Muscle of back (tissue), 11 donors: ENCODE data around the gene SDC3. TPM values are rescaled to one million over a fixed set of nuclear protein-coding genes. Genes with fewer than 3 reads are reported as not detected.

Source experiments
- DNase-seq, 3 donors: peaks; one replicate each; pipeline versions ENCODE4 v3.0.0 to v3.0.0-alpha.2; 2013
- polyA plus RNA-seq, 10 donors: library from polyadenylated mRNA; unstranded; fragments of 120-200 nt; gene quantifications; one replicate each; pipeline ENCODE4 v1.2.1, GENCODE V29; 2013; ENCODE audit not compliant: insufficient read length in 10 of 10

Gene SDC3
- polyA plus RNA-seq, 10 donors = 33.9 to 62.1 (median 41.1) TPM

- peak in 1 of 3 donors; percentile 55 for DNase-seq
Observed at GRCh38 chr1:30929135-30929889, 20.8 kb upstream of the SDC3 start.

- DNase-seq = no peak
Observed at GRCh38 chr1:30928789-30929134, 20.2 kb upstream of the SDC3 start.

DNA sequence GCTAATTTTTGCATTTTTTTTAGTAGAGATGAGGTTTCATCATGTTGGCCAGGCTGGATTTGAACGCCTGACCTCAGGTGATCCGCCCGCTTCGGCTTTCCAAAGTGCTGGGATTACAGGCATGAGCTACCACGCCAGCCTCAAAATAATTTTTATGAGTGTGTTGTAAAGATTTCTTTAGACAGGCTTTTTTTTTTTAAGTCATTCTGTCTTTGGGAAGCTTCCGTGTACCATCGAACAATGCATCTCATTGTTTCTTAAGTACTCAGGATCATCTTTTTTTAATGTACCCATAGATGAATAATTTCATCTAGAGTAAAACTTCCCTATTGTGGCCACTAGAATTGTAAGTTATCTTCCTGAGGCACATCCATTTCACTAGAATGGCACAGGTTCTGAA lies 19.6 kb upstream of the SDC3 start:
- DNase-seq = no peak

DNA sequence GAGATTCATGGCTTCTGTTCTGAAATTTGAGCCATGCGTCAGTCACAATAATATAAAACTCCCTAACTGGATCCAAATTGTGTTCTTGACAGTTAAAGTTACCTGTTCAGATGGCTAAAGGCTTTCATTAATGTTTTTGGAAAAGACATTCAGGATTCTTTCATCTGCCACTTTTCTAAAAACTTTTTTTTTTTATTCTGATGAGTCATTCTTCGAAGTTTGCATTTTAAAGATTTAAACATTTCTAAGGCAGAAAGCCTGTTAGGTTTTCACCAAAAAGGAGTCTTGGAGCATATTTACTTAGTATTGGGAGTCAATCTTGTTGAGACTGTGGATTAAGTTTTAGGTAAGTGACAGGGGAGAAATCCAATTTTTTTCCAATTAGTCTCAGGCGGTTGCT lies 18.9 kb upstream of the SDC3 start:
- DNase-seq = no peak

- no peak for DNase-seq
Observed at GRCh38 chr1:30923597-30923996, 15.0 kb upstream of the SDC3 start.

DNA sequence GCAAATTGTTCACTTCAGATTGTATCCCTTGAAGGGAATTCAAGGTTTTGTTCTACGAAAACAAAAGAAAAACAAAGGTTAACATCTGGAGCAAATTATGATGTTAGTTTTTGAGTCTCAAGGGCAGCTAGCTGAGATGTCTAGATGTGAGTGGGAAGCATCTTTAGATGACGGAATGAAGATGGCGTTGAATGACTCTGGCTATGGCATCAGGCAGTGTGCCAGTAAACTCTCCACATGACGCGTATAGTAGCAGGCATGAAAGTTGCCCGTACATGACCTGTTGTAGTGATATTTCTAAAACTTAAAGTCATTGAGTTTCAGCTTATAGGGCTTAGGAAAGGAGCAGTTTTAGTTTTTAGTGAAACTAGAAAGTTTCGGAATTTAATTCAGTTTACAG lies 12.3 kb upstream of the SDC3 start:
- DNase-seq = no peak

DNA sequence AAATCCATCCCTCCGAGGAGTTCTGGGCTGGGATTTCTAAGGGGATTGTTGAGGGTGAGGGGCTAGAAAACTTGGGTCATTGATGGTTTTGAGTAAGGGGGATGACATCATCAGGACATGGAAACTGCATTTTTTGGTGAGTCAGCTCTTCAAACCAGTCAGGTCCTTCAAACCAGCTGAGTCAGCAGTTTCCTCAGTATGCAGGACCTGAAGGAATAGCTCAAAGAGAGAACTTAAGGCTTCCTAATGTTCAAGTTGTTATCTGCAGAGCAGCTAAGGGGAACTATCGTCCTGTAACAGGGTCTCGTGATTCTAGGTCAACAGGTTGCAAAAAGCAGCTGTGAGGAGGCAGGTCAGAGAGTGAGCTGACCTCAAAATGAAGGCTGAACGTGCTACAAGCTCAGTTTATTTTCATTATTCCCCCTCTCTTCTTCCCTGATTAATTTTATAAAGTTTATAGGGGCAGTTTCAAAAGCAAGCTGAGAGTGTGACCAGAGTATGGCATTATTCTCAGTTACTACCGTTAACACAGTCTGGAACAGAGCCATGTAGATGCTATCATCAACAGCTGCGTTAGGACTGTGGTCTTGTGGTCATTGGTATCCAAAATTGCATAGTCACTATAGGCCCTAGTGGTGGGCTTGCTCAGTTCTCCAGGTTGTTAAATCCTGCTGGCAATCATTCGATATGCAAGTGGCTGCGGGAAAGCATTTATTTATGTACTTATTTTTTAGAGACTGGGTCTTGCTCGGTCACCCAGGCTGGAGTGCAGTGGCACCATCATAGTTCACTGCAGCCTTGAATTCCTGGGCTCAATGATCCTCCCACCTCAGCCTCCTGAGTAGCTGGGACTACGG lies 10.7 kb upstream of the SDC3 start:
- DNase-seq = peak in 2 of 3 donors; percentile 45 to 51

- no peak for DNase-seq
Observed at GRCh38 chr1:30916296-30916695, 7.7 kb upstream of the SDC3 start.

DNA sequence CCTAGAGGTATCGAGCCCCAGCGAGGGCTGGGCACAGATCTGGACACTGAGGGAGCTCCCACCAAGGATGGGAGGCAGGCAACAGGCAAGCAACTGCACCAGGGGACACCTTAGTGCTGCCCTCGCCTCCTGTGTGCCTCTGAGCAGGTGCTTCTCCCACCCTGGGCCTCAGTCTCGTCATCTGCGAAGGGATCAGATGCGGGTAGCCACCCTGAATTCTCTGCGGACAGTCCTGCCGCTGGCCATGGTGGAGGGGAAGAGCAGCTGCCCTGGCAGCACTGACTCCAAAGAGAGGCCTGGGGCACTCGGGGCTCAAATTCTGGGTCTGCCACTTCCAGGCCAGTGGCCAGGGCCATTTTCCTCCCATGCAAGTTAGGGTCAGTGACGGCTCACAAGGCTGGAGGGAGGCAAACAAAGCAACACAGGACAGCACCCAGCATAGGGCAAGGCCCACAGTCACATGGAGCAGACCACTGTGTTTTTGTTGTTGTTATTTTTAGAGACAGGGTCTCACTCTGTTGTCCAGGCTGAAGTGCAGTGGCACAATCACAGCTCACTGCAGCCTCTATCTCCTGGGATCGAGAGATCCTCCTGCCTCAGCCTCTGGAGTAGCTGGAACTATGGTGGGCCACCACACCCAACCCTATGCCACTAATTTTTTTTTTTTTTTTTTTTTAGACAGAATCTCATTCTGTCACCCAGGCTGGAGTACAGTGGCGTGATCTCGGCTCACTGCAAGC lies 7.1 kb upstream of the SDC3 start:
- DNase-seq = no peak

DNA sequence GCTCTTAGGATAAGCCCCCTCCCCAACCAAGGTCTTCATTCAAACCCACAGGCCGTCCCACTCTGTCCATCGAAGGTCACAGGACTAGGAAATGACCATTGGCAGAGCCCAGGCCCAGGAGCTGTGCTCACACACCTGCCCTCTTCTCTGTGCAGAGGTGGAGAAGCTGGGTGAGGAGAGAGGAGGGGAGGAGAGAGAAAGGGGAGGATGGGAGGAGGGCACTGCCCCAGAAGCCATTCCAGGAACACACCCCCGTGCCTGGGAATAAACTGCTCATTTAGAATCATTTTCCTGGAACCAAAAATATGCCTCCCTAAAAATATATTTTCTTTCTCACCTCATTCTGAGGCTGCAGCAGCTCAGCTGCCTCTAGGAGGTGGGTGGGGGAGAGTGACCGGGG lies 6.4 kb upstream of the SDC3 start:
- DNase-seq = no peak

- no peak for DNase-seq
Observed at GRCh38 chr1:30914587-30914922, 6.0 kb upstream of the SDC3 start.

DNA sequence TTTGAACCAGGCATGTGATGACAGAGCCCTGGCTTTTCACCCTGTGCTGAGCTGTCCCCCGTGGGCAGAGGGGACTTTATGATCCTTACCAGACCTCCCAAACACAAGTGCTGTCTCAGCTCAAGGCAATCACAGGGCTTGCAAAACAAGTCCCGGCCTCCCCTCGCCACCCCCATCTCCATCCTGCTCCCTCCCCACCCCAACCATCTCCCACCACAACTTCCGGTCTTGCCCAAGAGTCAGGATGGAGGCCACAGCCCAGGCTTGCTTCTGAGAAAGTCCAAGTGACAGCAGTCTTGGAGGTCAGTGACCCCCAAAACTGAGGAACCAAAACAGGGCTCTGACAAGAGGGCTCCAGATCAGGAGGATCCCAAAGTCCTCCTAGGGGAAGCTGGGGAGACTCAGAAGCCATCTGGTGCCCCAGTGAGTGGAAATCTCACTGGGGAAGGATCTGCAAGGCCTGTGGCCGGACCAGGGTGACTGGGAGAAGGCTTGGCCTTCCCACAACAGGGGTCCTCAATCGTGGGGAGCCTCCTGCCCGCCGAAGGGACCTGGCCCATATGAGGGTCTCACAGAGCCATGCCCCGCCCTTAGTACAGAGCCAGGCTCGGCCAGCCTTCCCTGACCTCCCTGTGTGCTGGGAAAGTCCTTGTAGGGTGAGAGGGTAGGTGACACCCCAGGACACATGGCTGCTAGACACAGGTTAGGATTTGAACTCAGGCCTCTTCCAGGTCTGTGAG lies 4.5 kb upstream of the SDC3 start:
- DNase-seq = peak in 1 of 3 donors; percentile 44

GRCh38 chr1:30912224-30912623 lies 3.7 kb upstream of the SDC3 start:
- DNase-seq = peak in 1 of 3 donors; percentile 1

GRCh38 chr1:30911059-30911954 lies 2.7 kb upstream of the SDC3 start:
- peak; percentile 78 to 92 (median 87) for DNase-seq

DNA sequence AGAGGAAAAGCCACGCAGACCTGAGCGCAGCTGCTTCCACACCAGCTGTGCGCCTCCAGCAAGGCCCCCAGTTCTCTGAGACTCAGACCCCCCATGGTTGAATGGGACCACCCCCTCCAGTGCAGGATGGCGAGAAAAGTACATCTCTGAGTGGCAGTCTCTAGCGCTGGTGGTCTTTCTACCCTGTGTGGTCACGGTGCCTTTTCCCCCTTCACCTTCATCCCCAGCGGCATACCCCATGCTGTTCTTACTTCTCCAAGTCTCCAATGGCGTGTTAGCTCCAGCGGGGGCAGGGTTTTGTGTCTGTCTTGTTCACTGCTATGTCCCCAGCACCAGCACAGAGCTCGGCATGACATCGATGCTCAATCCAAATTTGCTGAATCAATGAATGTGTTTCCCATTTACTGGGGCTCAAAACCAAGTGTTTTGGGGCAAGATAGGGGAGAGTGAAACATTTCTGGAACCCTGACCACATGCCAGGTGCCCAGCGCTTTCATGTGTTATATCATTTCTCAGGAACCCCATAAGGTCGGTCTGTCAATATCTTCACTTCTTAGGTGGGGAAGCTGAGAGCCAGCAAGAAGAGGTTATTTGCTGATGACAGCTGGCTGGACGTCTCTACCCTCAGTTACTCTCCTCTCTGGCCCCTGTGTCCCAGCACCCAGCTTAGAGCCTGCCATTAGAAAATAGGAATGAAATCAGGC lies 959 bp upstream of the SDC3 start:
- DNase-seq = peak in 1 of 3 donors; percentile 31

DNA sequence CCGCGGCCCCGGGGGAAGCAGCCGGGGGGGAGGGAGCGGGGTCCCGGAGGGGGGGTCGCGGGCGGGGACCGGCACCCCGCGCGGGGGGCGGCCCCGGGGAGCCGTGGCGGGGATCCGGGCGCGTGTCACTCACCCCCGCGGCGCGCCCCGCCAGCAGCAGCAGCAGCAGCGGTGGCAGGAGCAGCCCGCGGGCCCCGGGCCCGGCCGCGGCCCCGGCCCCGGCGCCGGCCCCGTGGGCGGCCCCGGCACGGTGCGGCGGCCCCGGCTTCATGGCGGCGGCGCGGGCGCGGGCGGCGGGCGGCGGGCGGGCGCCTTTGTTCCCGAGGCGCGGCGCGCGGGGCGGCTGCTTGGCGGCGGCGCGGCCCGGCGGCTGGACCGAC lies 252 bp downstream of the SDC3 start:
- no peak for DNase-seq

DNA sequence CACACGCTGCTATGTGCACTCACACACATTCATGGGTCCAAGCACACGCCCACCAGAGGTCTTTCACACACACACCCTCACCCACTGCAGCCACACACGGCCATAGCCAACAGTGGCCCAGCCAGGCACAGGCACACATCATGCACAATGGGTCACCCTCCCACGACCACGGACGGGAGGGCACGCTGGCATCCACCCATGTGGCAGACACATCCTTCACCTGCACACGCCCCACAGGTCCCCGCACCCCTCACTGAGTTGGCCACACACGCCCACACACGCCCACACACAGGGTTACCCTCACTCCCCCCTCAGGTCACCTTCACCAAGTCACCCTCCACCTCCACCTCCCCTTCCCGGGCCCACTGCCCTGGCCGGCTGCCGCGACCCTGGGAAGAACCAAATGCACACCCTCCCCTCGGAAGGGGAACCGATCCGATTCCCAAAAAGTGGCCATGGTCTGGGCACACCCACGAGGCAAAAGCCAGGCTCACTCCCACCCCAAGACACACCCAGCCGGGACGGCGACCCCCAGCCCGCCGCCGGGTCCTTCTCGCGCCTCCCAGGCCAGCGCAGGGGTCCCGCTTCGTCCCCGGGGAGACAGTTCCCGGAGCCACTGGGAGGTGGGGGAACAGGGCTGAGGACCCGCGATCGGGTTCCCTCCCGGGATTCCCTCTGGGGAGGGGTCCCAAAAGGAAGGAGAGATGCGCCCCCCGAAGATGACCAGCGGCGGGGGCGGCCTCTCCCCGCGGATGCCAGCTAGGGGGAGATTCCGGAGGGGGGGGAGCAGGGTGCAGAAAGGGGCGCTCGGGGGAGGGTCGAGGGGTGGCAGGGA lies 860 bp downstream of the SDC3 start:
- DNase-seq = peak in 1 of 3 donors; percentile 46

DNA sequence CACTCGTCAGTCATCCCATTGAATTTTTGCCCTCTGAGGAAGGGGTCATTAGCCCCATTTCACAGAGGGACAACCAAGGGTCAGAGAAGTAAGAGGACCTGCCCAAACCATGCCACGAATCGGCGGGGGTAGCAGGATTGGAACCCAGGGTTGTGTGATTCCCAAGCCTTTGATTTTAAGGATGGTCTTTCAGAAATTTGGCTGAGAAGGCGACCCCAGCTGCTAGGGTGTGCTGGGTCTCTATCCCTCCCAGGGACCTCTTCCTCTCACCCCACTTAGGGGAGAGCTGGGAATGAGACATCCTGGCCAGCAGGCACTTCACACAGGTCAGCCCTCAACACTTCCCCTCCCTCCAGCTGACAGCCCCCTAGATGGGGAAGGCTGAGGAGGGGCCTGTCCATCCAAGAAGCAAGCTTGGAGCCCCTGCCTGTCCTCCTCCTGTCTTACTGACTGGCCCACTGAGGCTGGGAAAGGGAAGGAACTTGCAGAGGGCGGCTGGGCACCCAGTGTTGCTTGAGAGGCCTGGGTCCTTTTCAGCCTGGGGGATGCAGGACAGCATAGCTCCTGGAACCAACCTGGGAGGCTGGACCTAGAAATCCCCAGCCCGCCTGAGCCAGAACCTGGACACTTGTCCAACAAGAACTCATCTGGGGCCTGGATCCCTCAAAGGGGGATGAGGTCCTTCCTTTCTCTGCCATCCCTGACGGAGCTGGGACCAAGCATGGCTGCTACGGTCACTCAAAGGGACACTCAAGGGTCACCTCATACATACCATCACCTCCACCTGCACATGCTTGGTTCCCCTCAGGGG lies 1.7 kb downstream of the SDC3 start:
- DNase-seq = peak in 1 of 3 donors; percentile 27
